Measurements from ENCODE around the gene LRMDA.

DNA sequence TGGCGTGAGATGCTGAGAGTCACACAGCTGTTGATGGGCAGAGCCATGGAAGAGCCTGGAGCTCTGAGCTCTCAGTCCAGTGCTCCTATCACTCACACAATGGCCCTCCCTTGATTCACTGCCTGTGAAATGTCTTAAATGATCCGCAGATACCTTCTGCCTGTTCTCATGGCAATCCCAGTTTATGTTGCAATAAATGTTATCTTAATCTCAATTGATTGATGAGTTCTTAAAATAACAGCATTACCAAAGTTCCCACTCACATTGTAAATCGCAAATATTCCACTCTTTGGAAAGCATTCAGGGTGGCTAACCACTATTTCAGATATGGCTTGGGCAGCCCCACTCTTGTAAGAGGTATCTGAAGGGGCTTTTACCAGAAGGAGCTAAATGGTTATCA, 865.5 kb downstream of the LRMDA start:
- TF ChIP-seq RFX5 (IDR thresholded peaks at IDR 0.05; ENCODE audit: low read depth, low read length) (no peak), RAD21 (IDR thresholded peaks at IDR 0.05; ENCODE audit: low read length) (no peak), POLR2A (IDR thresholded peaks at IDR 0.05; ENCODE audit: low read depth, low read length) (no peak), CEBPB (IDR thresholded peaks at IDR 0.05; ENCODE audit: low read depth, low read length) (no peak), BHLHE40 (IDR thresholded peaks at IDR 0.05; ENCODE audit: low read depth, low read length) (no peak)
- TF ChIP-seq, protein P1, sequence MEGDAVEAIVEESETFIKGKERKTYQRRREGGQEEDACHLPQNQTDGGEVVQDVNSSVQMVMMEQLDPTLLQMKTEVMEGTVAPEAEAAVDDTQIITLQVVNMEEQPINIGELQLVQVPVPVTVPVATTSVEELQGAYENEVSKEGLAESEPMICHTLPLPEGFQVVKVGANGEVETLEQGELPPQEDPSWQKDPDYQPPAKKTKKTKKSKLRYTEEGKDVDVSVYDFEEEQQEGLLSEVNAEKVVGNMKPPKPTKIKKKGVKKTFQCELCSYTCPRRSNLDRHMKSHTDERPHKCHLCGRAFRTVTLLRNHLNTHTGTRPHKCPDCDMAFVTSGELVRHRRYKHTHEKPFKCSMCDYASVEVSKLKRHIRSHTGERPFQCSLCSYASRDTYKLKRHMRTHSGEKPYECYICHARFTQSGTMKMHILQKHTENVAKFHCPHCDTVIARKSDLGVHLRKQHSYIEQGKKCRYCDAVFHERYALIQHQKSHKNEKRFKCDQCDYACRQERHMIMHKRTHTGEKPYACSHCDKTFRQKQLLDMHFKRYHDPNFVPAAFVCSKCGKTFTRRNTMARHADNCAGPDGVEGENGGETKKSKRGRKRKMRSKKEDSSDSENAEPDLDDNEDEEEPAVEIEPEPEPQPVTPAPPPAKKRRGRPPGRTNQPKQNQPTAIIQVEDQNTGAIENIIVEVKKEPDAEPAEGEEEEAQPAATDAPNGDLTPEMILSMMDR (conservative IDR thresholded peaks at IDR 0.05; ENCODE audit: low read depth, low read length) = no peak

Measured in IMR-90 (cell line).